Activated CD4-positive, alpha-beta T cell treated with anti-CD3 and anti-CD28 coated beads, Interleukin-2, Interleukin-4, amounts not matched to agents 100 ng/mL and 50 ng/mL, durations not matched to agents 16 hours and 8 hours (primary cell): Measurements from ENCODE around the gene BTRC.
A peak's percentile ranks its signal among the peaks of the same experiment; 100 is the strongest.
"Not testable (repeated sequence)": the region's sequence is repeated elsewhere in the genome, so short reads cannot be mapped to it uniquely, and the experiment has no call there.

ENCODE experiments used
- DNase-seq: peaks from one replicate; pipeline ENCODE4 v3.0.0-alpha.2; 2020; ENCODE audit warnings: low spot score

Gene BTRC

GRCh38 chr10:101585841-101586240 is 231.9 kb downstream of the BTRC start:
- no peak for DNase-seq

GRCh38 chr10:101587725-101588653 is 234.0 kb downstream of the BTRC start, which contains the start of the genes DPCD and POLL:
Gene DPCD (plus strand): TSS chr10:101588321. CDS start chr10:101588337, 16 bp downstream.
Gene POLL (minus strand): TSS chr10:101588257. CDS start chr10:101587360, 897 bp downstream.
- DNase-seq: peak; percentile 93

GRCh38 chr10:101588879-101589278 is 234.9 kb downstream of the BTRC start:
- DNase-seq: no peak

- not testable (repeated sequence) for DNase-seq
Measured at GRCh38 chr10:101593331-101593730, 239.4 kb downstream of the BTRC start.

GRCh38 chr10:101595591-101596433 is 241.8 kb downstream of the BTRC start:
- no peak for DNase-seq

GRCh38 chr10:101597091-101597900 is 243.3 kb downstream of the BTRC start:
- no peak for DNase-seq

- DNase-seq: no peak
Measured at GRCh38 chr10:101601541-101601940, 247.6 kb downstream of the BTRC start.

- peak; percentile 84 for DNase-seq
Measured at GRCh38 chr10:101602761-101603398, 248.9 kb downstream of the BTRC start.
